ENCODE measurements around the gene TRIM3. TPM values are rescaled to one million over a fixed set of nuclear protein-coding genes. Genes with fewer than 3 reads are reported as not detected.

TRIM3 gene
- total RNA-seq, 8 experiments from 2014 or later, result 5.8 to 30.3 (median 19.5) TPM

DNA sequence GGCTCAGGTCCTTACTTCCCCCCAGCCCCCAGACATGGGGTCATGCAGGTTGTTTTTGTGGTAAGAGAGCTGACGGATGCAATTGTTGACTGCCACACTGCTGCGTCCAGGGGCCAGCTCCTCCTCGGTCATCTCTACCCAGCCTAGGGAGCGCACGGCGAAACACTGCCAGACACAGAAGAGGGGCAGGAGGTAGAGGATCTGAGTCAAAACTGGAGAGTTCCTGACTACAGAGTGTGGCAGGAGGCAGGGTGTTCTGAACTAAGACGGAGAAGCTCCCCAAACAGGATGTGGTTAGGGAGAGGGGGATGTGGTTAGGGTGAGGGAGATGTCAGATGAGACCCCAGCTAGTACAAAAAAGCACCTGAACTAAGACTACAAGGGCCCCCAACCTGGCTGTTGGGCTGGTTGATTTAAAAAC, 71.2 kb downstream of the TRIM3 start:
- in situ Hi-C loops (cut with MboI; ENCODE audit: low pct_unique_long_range_greater_than_20kb in 2 of 9, low sequenced_read_pairs in 9 of 9, unreplicated experiment in 9 of 9), result no loop called here
- WGBS, 10 experiments, result 60 to 100% (median 100%) methylated on average over 1 to 3 of the region's 7 CpGs; no CpG with 5 or more reads in 6 of the 10 experiments
- Histone ChIP-seq H3K4me3 (no peak overlapping the region), H3K4me1 (replicated peaks in 1 of 2) (peaks cover 15 to 27% of the 10 kb centered on the region in 2 donors), H3K27ac (no peak overlapping the region)
- no peak for ATAC-seq (replicated peaks in 6 of 8)

DNA sequence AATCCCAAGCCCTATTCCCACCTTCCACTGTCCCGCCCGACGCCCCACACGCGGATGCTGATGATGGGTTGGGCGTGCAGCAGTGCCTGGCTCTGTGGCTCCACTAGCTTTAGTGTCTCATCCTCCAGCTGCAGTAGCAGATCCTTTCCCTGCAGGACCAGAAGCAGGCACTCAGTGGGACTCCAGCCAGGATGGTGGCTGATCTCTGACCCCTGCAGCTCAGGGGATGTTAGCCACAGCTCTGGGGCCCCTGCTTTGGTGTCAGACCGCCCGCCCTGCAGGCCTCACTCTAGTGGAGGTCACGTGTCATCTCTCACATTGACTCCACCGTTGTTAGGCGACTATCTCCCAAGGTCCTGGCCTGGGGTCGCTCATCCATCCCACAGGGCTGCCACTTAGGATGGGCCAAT, 71.7 kb downstream of the TRIM3 start:
- 67 to 80% methylated on average over 1 to 4 of the region's 12 CpGs; no CpG with 5 or more reads in 8 of the 10 experiments for WGBS, 10 experiments
- Histone ChIP-seq H3K4me1 (replicated peaks in 1 of 2) (peaks cover 15 to 24% of the 10 kb centered on the region in 2 donors), H3K4me3 (no peak overlapping the region), H3K27ac (no peak overlapping the region)
- no peak for ATAC-seq (replicated peaks in 6 of 8)
- in situ Hi-C loops (cut with MboI; ENCODE audit: low pct_unique_long_range_greater_than_20kb in 2 of 9, low sequenced_read_pairs in 9 of 9, unreplicated experiment in 9 of 9), result no loop called here

DNA sequence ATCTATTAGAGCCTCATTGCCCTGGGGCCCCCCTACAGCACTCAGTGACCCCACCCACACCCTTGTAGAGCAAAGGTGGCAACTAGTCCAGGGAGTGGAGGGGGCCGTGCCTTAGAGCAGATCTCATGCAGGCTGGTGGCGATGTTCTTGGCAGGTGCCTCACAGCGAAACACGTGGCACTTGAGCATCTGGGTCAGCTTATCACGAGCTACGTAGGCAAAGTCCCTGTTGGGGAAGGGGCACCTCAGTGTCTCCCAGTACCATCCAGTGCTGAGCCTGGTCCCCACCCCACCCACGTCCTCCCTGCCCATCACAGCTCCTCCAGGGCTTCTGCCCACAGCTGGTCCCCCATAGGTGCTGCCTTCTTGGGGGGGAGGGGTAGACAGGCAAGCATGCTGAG, 72.3 kb downstream of the TRIM3 start:
- 80 to 100% (median 91%) methylated on average over 1 to 3 of the region's 7 CpGs; no CpG with 5 or more reads in 6 of the 10 experiments for WGBS, 10 experiments
- Histone ChIP-seq H3K27ac (no peak overlapping the region), H3K4me1 (replicated peaks in 1 of 2) (peaks cover 15 to 24% of the 10 kb centered on the region in 2 donors), H3K4me3 (no peak overlapping the region)
- in situ Hi-C loops (cut with MboI; ENCODE audit: low pct_unique_long_range_greater_than_20kb in 2 of 9, low sequenced_read_pairs in 9 of 9, unreplicated experiment in 9 of 9), result no loop called here
- no peak for ATAC-seq (replicated peaks in 6 of 8)

DNA sequence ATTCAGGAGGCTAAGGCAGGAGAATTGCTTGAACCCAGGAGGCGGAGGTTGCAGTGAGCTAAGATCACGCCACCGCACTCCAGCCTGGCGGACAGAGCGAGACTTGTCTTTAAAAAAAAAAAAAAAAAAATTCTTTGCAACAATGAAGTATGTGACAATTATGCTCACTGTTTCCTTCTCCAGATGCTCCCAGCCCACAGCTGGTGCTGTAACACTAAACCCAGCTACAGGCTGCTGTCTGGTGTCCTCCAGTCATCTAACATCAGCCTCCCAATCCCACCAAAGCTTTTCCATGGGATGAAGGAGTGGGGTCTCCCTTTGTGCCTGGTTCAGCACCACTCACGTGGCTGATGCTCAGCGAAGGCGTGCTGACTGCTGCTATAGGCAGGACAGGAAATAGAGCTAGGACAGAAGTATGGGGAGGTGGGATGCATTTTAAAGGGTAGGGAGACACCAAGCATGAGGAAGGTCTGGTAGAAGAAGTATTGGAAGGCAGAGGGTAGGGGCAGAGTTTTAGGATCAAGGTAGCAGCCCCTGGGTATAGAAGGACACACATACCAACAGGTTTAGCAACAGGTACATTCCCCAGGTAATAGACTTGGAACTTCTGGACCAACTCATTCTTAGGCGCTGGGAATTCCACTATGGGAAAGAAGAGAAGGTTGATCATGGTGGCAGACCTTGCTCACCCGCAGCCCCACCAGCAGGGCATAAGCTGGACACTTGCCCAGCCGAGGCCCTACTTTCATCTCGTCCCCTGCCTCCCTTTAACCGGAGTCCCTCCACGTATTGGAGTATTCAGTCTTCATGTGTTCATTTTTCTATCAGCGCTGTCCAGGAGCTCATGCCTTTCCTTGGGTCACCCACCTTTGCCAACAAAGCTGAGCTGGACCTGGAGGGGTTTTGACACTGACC, 73.1 kb downstream of the TRIM3 start:
- H3K27ac ChIP-seq, result no peak overlapping the region
- 87 to 100% (median 93%) methylated on average over 1 to 8 of the region's 15 CpGs; no CpG with 5 or more reads in 1 of the 10 experiments for WGBS, 10 experiments
- in situ Hi-C loops (cut with MboI; ENCODE audit: low pct_unique_long_range_greater_than_20kb in 2 of 9, low sequenced_read_pairs in 9 of 9, unreplicated experiment in 9 of 9), result no loop called here
- peaks cover 15 to 16% of the 10 kb centered on the region in 2 donors for H3K4me1 ChIP-seq (replicated peaks in 1 of 2)
- H3K4me3 ChIP-seq, result no peak overlapping the region
- no peak for ATAC-seq (replicated peaks in 6 of 8)

Other genes starting within 250 kb of the TRIM3 start
- 10 to 100 TPM; 12.4 to 40.6 (median 25.9) TPM for gene FHIP1B, start 239.3 kb downstream of the TRIM3 start, total RNA-seq
- gene CNGA4, start 234.9 kb downstream of the TRIM3 start, total RNA-seq, result 1 to 10 TPM in 1 of 8 experiments, under 1 TPM in 5, not detected in 2; 0.14 to 1.1 (median 0.62) TPM
- 1 to 10 TPM in 4 of 8 experiments, under 1 TPM in 4; 0.27 to 2.4 (median 1.1) TPM for gene CCKBR, start 214.1 kb downstream of the TRIM3 start, total RNA-seq
- 10 to 100 TPM in 1 of 8 experiments, 1 to 10 TPM in 2, under 1 TPM in 5; 0.16 to 20.7 (median 0.84) TPM for gene CAVIN3, start 153.4 kb downstream of the TRIM3 start, total RNA-seq
- 10 to 100 TPM; 14.4 to 75.1 (median 21.0) TPM for gene SMPD1, start 83.5 kb downstream of the TRIM3 start, total RNA-seq
- 100 to 1,000 TPM in 2 of 8 experiments, 10 to 100 TPM in 6; 21.1 to 131 (median 93.3) TPM for gene APBB1, start 54.8 kb downstream of the TRIM3 start, total RNA-seq
- 1 to 10 TPM in 6 of 8 experiments, under 1 TPM in 2; 0.45 to 6.3 (median 1.2) TPM for gene HPX, start 33.0 kb downstream of the TRIM3 start, total RNA-seq
- gene ARFIP2, start 7.4 kb upstream of the TRIM3 start, total RNA-seq, result 10 to 100 TPM; 36.8 to 63.4 (median 57.2) TPM
- 10 to 100 TPM; 18.4 to 46.1 (median 31.6) TPM for gene TIMM10B, start 7.6 kb upstream of the TRIM3 start, total RNA-seq
- gene DNHD1, start 23.3 kb upstream of the TRIM3 start, total RNA-seq, result 10 to 100 TPM in 4 of 8 experiments, 1 to 10 TPM in 4; 4.5 to 23.6 (median 10.0) TPM
- gene RRP8, start 129.7 kb upstream of the TRIM3 start, total RNA-seq, result 10 to 100 TPM; 13.9 to 21.7 (median 17.2) TPM
- gene ILK, start 129.8 kb upstream of the TRIM3 start, total RNA-seq, result 10 to 100 TPM; 47.9 to 93.5 (median 68.2) TPM
- 100 to 1,000 TPM in 4 of 8 experiments, 10 to 100 TPM in 4; 64.9 to 163 (median 105) TPM for gene TAF10, start 138.3 kb upstream of the TRIM3 start, total RNA-seq
- gene TPP1, start 145.5 kb upstream of the TRIM3 start, total RNA-seq, result 100 to 1,000 TPM in 1 of 8 experiments, 10 to 100 TPM in 4, 1 to 10 TPM in 3; 5.2 to 174 (median 23.3) TPM
- 10 to 100 TPM in 5 of 8 experiments, 1 to 10 TPM in 3; 3.9 to 45.4 (median 24.3) TPM for gene DCHS1, start 181.9 kb upstream of the TRIM3 start, total RNA-seq
- 100 to 1,000 TPM in 1 of 8 experiments, 10 to 100 TPM in 7; 39.8 to 118 (median 56.9) TPM for gene MRPL17, start 209.4 kb upstream of the TRIM3 start, total RNA-seq

Measured in motor neuron (in vitro differentiated cells).